IMR-90 (cell line): ENCODE measurements around the gene UNK. TPM values are rescaled to one million over a fixed set of nuclear protein-coding genes. Genes with fewer than 3 reads are reported as not detected.

Experiments used
- ATAC-seq: fragments of 200-7000 bp; cut with Tn5 transposase; 2 replicates; pipeline ENCODE4 v1.9.1; 2020; ENCODE audit warnings: low read depth, mild to moderate bottlenecking, moderate library complexity
- BruUV-seq: library from RNA; stranded (reverse); fragments of 400-500 nt; replicated peaks from 2 replicates; lab custom pipeline; 2021; lab: Mats Ljungman, UMichigan
- CTCF ChIA-PET: fragments of 300-600 bp; formaldehyde crosslinking; extraction: SDS; loops from one replicate; lab custom pipeline; 2021; ENCODE audit warnings: antibody characterized with exemption; lab: Yijun Ruan, JAX
- POLR2A ChIA-PET: fragments of 300-600 bp; sonication (Branson Sonifier 250); formaldehyde crosslinking; loops from one replicate; lab custom pipeline; 2022; ENCODE audit warnings: antibody characterized with exemption; ENCODE audit not compliant: unreplicated experiment; lab: Charles Lee
- DNase-seq: peaks from one replicate; pipeline ENCODE4 v3.0.0; 2013
- H2AFZ ChIP-seq: replicated peaks from 2 replicates; pipeline ENCODE3; 2013; ENCODE audit warnings: low read length, mild to moderate bottlenecking; ENCODE audit not compliant: poor library complexity
- H2AK5ac ChIP-seq: 2 replicates; pipeline ENCODE4 v1.6.1; 2013; ENCODE audit warnings: low read depth, low read length, inconsistent platforms
- H2AK9ac ChIP-seq: replicated peaks from 2 replicates; pipeline ENCODE3; 2013; ENCODE audit warnings: mild to moderate bottlenecking, low read depth, low read length, moderate library complexity; ENCODE audit not compliant: poor library complexity
- H2BK120ac ChIP-seq: 2 replicates; pipeline ENCODE4 v1.6.1; 2013; ENCODE audit warnings: low read depth, low read length, inconsistent platforms
- H2BK15ac ChIP-seq: 3 replicates; pipeline ENCODE4 v1.6.1; 2013; ENCODE audit warnings: low read depth, low read length, inconsistent platforms
- H2BK20ac ChIP-seq: 2 replicates; pipeline ENCODE4 v1.6.1; 2013; ENCODE audit warnings: low read depth, mild to moderate bottlenecking, inconsistent platforms, low read length, moderate library complexity
- H2BK5ac ChIP-seq: 2 replicates; pipeline ENCODE4 v1.6.1; 2013; ENCODE audit warnings: mild to moderate bottlenecking, low read depth, low read length, inconsistent platforms; ENCODE audit not compliant: poor library complexity, severe bottlenecking
- H3K14ac ChIP-seq: replicated peaks from 2 replicates; pipeline ENCODE4 v1.6.1; 2013; ENCODE audit warnings: low read depth, low read length, inconsistent platforms
- H3K18ac ChIP-seq: 2 replicates; pipeline ENCODE4 v1.6.1; 2013; ENCODE audit warnings: low read depth, low read length, control low read depth
- H3K23ac ChIP-seq: 2 replicates; pipeline ENCODE4 v1.6.1; 2013; ENCODE audit warnings: low read depth, low read length, inconsistent platforms
- H3K27ac ChIP-seq: 2 replicates; pipeline ENCODE4 v1.5.1; 2013; ENCODE audit warnings: mild to moderate bottlenecking, control low read depth, low read length; ENCODE audit not compliant: insufficient read depth
- H3K27me3 ChIP-seq: 2 replicates; pipeline ENCODE4 v1.6.1; 2013; ENCODE audit warnings: low read length; ENCODE audit not compliant: control insufficient read depth, insufficient read depth
- H3K36me3 ChIP-seq: 2 replicates; pipeline ENCODE4 v1.6.1; 2013; ENCODE audit warnings: low read length, mixed read lengths; ENCODE audit not compliant: control insufficient read depth, insufficient read depth
- H3K4ac ChIP-seq: 2 replicates; pipeline ENCODE4 v1.6.1; 2013; ENCODE audit warnings: low read depth, low read length, inconsistent platforms
- H3K4me1 ChIP-seq: 2 replicates; pipeline ENCODE4 v1.6.1; 2013; ENCODE audit warnings: low read length, mixed read lengths; ENCODE audit not compliant: control insufficient read depth, insufficient read depth
- H3K4me2 ChIP-seq: 2 replicates; pipeline ENCODE4 v1.6.1; 2013; ENCODE audit warnings: low read depth, mild to moderate bottlenecking, control low read depth, low read length, moderate library complexity
- H3K4me3 ChIP-seq: 2 replicates; pipeline ENCODE4 v1.5.1; 2013; ENCODE audit warnings: low read depth, mild to moderate bottlenecking, control low read depth, low read length, moderate library complexity; ENCODE audit not compliant: insufficient read depth
- H3K56ac ChIP-seq: 2 replicates; pipeline ENCODE4 v1.6.1; 2013; ENCODE audit warnings: low read length, inconsistent platforms; ENCODE audit not compliant: insufficient read depth; ENCODE audit errors: extremely low read depth
- H3K79me1 ChIP-seq, 2 experiments: 2 replicates each; pipeline ENCODE4 v1.6.1; 2013; ENCODE audit warnings: low read length in 2 of 2, inconsistent platforms in 1 of 2, low read depth in 1 of 2
- H3K9ac ChIP-seq: 2 replicates; pipeline ENCODE4 v1.6.1; 2013; ENCODE audit warnings: low read depth, low read length, control low read depth
- H3K9me1 ChIP-seq: 2 replicates; pipeline ENCODE4 v1.6.1; 2013; ENCODE audit warnings: low read length, inconsistent platforms; ENCODE audit not compliant: insufficient read depth
- H3K9me3 ChIP-seq: 2 replicates; pipeline ENCODE4 v1.6.1; 2013; ENCODE audit warnings: low read length; ENCODE audit not compliant: control insufficient read depth, insufficient read depth
- H4K20me1 ChIP-seq: 2 replicates; pipeline ENCODE4 v1.6.1; 2013; ENCODE audit warnings: low read length, inconsistent platforms; ENCODE audit not compliant: insufficient read depth
- H4K5ac ChIP-seq: 2 replicates; pipeline ENCODE4 v1.6.1; 2013; ENCODE audit warnings: mild to moderate bottlenecking, low read depth, low read length, control low read depth
- H4K8ac ChIP-seq, 2 experiments: 2 replicates each; pipeline ENCODE4 v1.6.1; 2013; ENCODE audit warnings: low read depth in 2 of 2, low read length in 2 of 2, control low read depth in 1 of 2, inconsistent platforms in 1 of 2
- H4K91ac ChIP-seq: 2 replicates; pipeline ENCODE4 v1.6.1; 2013; ENCODE audit warnings: low read depth, low read length, inconsistent platforms; ENCODE audit not compliant: insufficient read depth
- BHLHE40 ChIP-seq: fragments of 150-350 bp; IDR thresholded peaks from 2 replicates; pipeline ENCODE4 v1.6.1; 2016; ENCODE audit warnings: mild to moderate bottlenecking, low read depth, low read length
- CHD1 ChIP-seq: IDR thresholded peaks from 2 replicates; pipeline ENCODE4 v1.6.1; 2012; ENCODE audit warnings: low read depth, low read length, improper control_type of control experiment
- ELK1 ChIP-seq: fragments of 150-350 bp; IDR thresholded peaks from 2 replicates; pipeline ENCODE4 v1.6.1; 2016; ENCODE audit warnings: low read depth, mild to moderate bottlenecking, low read length, moderate library complexity, borderline replicate concordance
- MAFK ChIP-seq: IDR thresholded peaks from 2 replicates; pipeline ENCODE4 v1.6.1; 2012; ENCODE audit warnings: low read depth, low read length, improper control_type of control experiment
- MAZ ChIP-seq: IDR thresholded peaks from 2 replicates; pipeline ENCODE4 v1.6.1; 2012; ENCODE audit warnings: low read depth, mild to moderate bottlenecking, low read length, improper control_type of control experiment, moderate library complexity, borderline replicate concordance
- POLR2A ChIP-seq: IDR thresholded peaks from 2 replicates; pipeline ENCODE4 v1.6.1; 2012; ENCODE audit warnings: mild to moderate bottlenecking, low read depth, low read length
- RCOR1 ChIP-seq: IDR thresholded peaks from 2 replicates; pipeline ENCODE4 v1.6.1; 2012; ENCODE audit warnings: mild to moderate bottlenecking, low read length, improper control_type of control experiment; ENCODE audit not compliant: insufficient replicate concordance
- SMC3 ChIP-seq: fragments of 150-350 bp; IDR thresholded peaks from 2 replicates; pipeline ENCODE4 v1.6.1; 2016; ENCODE audit warnings: low read depth, mild to moderate bottlenecking, antibody characterized with exemption, low read length, moderate library complexity
- USF2 ChIP-seq: fragments of 150-350 bp; IDR thresholded peaks from 2 replicates; pipeline ENCODE4 v1.6.1; 2017; ENCODE audit warnings: mild to moderate bottlenecking, antibody characterized with exemption, low read length, low read depth
- WGBS, 2 experiments: methylation state at CpG; one replicate each; pipeline versions ENCODE4 v1.1.5 to v1.1.7; 2013; ENCODE audit warnings: missing lambda C conversion rate in 2 of 2; ENCODE audit not compliant: insufficient read length in 1 of 2; ENCODE audit errors: extremely low coverage in 2 of 2; 5-methylcytosine and 5-hydroxymethylcytosine counted together
- dilution Hi-C: fragments of 300-500 bp; cut with HindIII; formaldehyde crosslinking; loops from one replicate; pipeline ENCODE4 v1.14.3; 2018; ENCODE audit warnings: low sequenced_read_pairs; ENCODE audit not compliant: unreplicated experiment
- in situ Hi-C: fragments of 300-500 bp; cut with MboI; formaldehyde crosslinking; loops from 3 replicates; pipeline ENCODE4 v1.14.3; 2019; ENCODE audit warnings: low sequenced_read_pairs, inconsistent platforms, mixed read lengths
- intact Hi-C: fragments of 100-400 bp; cut with micrococcal nuclease; formaldehyde crosslinking; loops from 2 replicates; pipeline ENCODE4 v1.10.0; 2022
- polyA plus RNA-seq, 3 experiments: library from polyadenylated mRNA; depleted of rRNA; stranded (reverse); fragments of >200 nt; gene quantifications; 2 replicates each; pipeline ENCODE4 v1.2.3, GENCODE V29; 2012; ENCODE audit warnings: low replicate concordance in 1 of 3
- total RNA-seq: library from RNA; depleted of rRNA; stranded (reverse); fragments of >200 nt; gene quantifications from 2 replicates; pipeline ENCODE4 v1.2.3, GENCODE V29; 2012
- TF ChIP-seq, protein P1 (sequence below): conservative IDR thresholded peaks from 2 replicates; pipeline ENCODE4 v1.5.1; 2012; ENCODE audit warnings: mild to moderate bottlenecking, low read depth, low read length, improper control_type of control experiment

UNK gene
- total and polyA plus RNA-seq, 2 of the 4 experiments (the other 2 are of a cell fraction) = 15.4 to 17.3 TPM

GRCh38 chr17:75846692-75847613 lies 62.3 kb downstream of the UNK start:
- TF ChIP-seq MAFK (no peak), POLR2A (no peak), ELK1 (no peak), CHD1 (no peak), USF2 (no peak), MAZ (no peak), RCOR1 (no peak), BHLHE40 (no peak), SMC3 (no peak)
- TF ChIP-seq, protein P1, sequence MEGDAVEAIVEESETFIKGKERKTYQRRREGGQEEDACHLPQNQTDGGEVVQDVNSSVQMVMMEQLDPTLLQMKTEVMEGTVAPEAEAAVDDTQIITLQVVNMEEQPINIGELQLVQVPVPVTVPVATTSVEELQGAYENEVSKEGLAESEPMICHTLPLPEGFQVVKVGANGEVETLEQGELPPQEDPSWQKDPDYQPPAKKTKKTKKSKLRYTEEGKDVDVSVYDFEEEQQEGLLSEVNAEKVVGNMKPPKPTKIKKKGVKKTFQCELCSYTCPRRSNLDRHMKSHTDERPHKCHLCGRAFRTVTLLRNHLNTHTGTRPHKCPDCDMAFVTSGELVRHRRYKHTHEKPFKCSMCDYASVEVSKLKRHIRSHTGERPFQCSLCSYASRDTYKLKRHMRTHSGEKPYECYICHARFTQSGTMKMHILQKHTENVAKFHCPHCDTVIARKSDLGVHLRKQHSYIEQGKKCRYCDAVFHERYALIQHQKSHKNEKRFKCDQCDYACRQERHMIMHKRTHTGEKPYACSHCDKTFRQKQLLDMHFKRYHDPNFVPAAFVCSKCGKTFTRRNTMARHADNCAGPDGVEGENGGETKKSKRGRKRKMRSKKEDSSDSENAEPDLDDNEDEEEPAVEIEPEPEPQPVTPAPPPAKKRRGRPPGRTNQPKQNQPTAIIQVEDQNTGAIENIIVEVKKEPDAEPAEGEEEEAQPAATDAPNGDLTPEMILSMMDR = no peak
- Histone ChIP-seq H2BK120ac (no peak overlapping the region), H4K8ac (no peak overlapping the region), H3K36me3 (peaks cover 52% of the 10 kb centered on the region), H3K9me1 (0 out of 2 replicates have a peak, but pooled peaks cover 4% of the 10 kb centered on the region), H3K56ac (no peak overlapping the region), H3K18ac (no peak overlapping the region), H3K4me1 (peaks cover 6% of the 10 kb centered on the region), H2AFZ (no peak overlapping the region), H3K23ac (no peak overlapping the region), H2AK5ac (no peak overlapping the region), H3K79me1 (peaks cover 0 to 7% of the 10 kb centered on the region in 2 experiments; a peak in 2 of 4 replicates), H3K4me2 (no peak overlapping the region), H4K91ac (no peak overlapping the region), H2BK5ac (no peak overlapping the region), H2BK15ac (no peak overlapping the region), H2AK9ac (peak overlapping the region; percentile 50), H2BK20ac (no peak overlapping the region), H4K20me1 (peaks cover 7% of the 10 kb centered on the region), H3K27ac (no peak overlapping the region), H3K4me3 (no peak overlapping the region), H3K27me3 (no peaks in the 10 kb centered on the region), H3K9ac (no peak overlapping the region), H3K4ac (no peak overlapping the region), H4K5ac (no peak overlapping the region), H3K14ac (no peak overlapping the region), H3K9me3 (no peaks in the 10 kb centered on the region)
- WGBS, 2 experiments = 77% methylated on average over 7 of the region's 34 CpGs; no CpG with 5 or more reads in 1 of the 2 experiments
- intact Hi-C loops (no loop called here), dilution Hi-C loops (no loop called here), in situ Hi-C loops (no loop called here)
- no TSS peak for BruUV-seq
- ATAC-seq (no peak), DNase-seq (no peak)
- ChIA-PET CTCF (interaction anchor here (0.5 kb wide), 1 partner anchor 39 kb away, joined by 4 read pairs; no protein-coding TSS in a partner anchor), POLR2A (no interaction called here)
